Ovary (tissue), 9 donors: ENCODE measurements around the gene OMG. TPM values are rescaled to one million over a fixed set of nuclear protein-coding genes. Genes with fewer than 3 reads are reported as not detected.

Experiments used
- DNase-seq, 5 donors: peaks; one replicate each; pipeline ENCODE4 v3.0.0-alpha.2; 2019 to 2020
- H3K27ac ChIP-seq, 2 donors: fragments of 200-600 bp; one replicate each; pipeline versions ENCODE4 v1.5.1 to v1.8.0; 2019 to 2022
- H3K27me3 ChIP-seq: fragments of 200-600 bp; one replicate; pipeline ENCODE4 v1.8.0; 2022
- H3K36me3 ChIP-seq: fragments of 200-600 bp; sonication (generic); one replicate; pipeline ENCODE4 v1.5.1; 2019
- H3K4me1 ChIP-seq: one replicate; pipeline ENCODE4 v1.8.1; 2013; ENCODE audit warnings: mild to moderate bottlenecking, moderate library complexity; ENCODE audit not compliant: insufficient read depth
- H3K4me3 ChIP-seq: fragments of 200-600 bp; sonication (generic); one replicate; pipeline ENCODE4 v1.5.1; 2017
- H3K9me3 ChIP-seq, 2 donors: fragments of 200-600 bp in 1 of 2; sonication (generic) in 1 of 2; one replicate each; pipeline versions ENCODE4 v1.5.1 to v1.8.1; 2013 to 2019; ENCODE audit warnings: mild to moderate bottlenecking in 1 of 2, moderate library complexity in 1 of 2
- EP300 ChIP-seq: sonication (generic); formaldehyde crosslinking; IDR thresholded peaks from one replicate; pipeline ENCODE4 v1.6.1; 2017; ENCODE audit warnings: antibody characterized with exemption
- POLR2A ChIP-seq: fragments of 450-650 bp; IDR thresholded peaks from one replicate; pipeline ENCODE4 v1.6.1; 2017; ENCODE audit warnings: antibody characterized with exemption, mild to moderate bottlenecking, moderate library complexity
- WGBS, 3 donors: extraction: QIAGEN DNeasy Blood & Tissue Kit in 1 of 3; methylation state at CpG; one replicate each; pipeline versions ENCODE4 v1.1.5 to v1.1.7; 2013 to 2017; 5-methylcytosine and 5-hydroxymethylcytosine counted together
- intact Hi-C, 4 donors: fragments of 100-400 bp; cut with DNase I; formaldehyde crosslinking; loops; one replicate each; pipeline versions ENCODE4 v1.11.0 to v1.15.1; 2022 to 2023
- polyA plus RNA-seq, 2 donors: library from polyadenylated mRNA; stranded (reverse); fragments of 200-250 nt in 1 of 2; fragments of 350-450 nt in 1 of 2; fragmentation: Illumina TruSeq in 1 of 2; extraction: RNeasy Lipid Tissue Mini Kit (QIAGEN cat#74804) in 1 of 2; gene quantifications; one replicate each; pipeline ENCODE4 v1.2.3, GENCODE V29; 2013 to 2014
- total RNA-seq, 7 donors: library from RNA; depleted of rRNA in 2 of 7; stranded (reverse); fragments of >200 nt in 2 of 7; fragmentation: NEBNext Ultra II Directional in 3 of 7; extraction: Animal tissue kit (Norgen Biotek cat#: 25700) in 3 of 7; gene quantifications; one replicate each; pipeline versions ENCODE4 v1.1.0 to v1.2.4, GENCODE V29; 2016 to 2023
- TF ChIP-seq, protein P1 (sequence below), 3 donors: fragments of 450-650 bp in 2 of 3; fragments of 200-600 bp in 1 of 3; IDR thresholded peaks; one replicate each; pipeline versions ENCODE4 v1.5.1 to v1.8.0; 2016 to 2022; ENCODE audit warnings: antibody characterized with exemption in 3 of 3, mild to moderate bottlenecking in 1 of 3
- donor health status: DM: no; HTN: no; CAD: no; lungs with moderate emphysema.
- donor health status: DM: no; HTN: no; CAD: no.
- donor health status: Bipolar disorder and iron deficiency.
- donor health status: DM: yes; HTN: yes; CAD: no.
- donor health status: DM: no; HTN: no; CAD: no.
- donor health status: DM: yes; HTN: yes; CAD: no.

OMG gene
- total and polyA plus RNA-seq, 9 donors = 0.28 to 2.2 (median 1.5) TPM; not detected in 5

DNA sequence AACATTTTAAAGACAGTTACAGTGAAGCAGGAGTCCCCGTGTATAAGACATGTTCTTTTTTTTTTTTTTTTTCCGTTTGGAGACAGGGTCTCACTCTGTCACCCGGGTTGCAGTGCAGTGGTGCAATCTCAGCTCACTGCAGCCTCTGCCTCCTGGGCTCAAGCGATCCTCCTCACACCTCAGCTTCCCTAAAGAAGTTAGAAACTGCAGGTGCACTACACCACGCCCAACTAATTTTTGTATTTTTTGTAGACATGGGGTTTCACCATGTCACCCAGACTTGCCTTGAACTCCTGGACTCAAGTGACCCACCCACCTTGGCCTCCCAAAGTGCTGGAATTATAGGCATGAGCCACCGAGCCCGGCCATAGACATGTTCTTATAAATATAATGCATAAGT is 13.8 kb upstream of the OMG start:
- Histone ChIP-seq H3K36me3 (no peaks in the 10 kb centered on the region), H3K27me3 (no peaks in the 10 kb centered on the region), H3K27ac (no peak overlapping the region), H3K4me1 (no peaks in the 10 kb centered on the region), H3K9me3 (no peaks in the 10 kb centered on the region), H3K4me3 (no peak overlapping the region)
- 82 to 88% (median 87%) methylated on average over 7 of the region's 7 CpGs for WGBS, 3 donors
- TF ChIP-seq EP300 (no peak), POLR2A (no peak)
- TF ChIP-seq, protein P1, sequence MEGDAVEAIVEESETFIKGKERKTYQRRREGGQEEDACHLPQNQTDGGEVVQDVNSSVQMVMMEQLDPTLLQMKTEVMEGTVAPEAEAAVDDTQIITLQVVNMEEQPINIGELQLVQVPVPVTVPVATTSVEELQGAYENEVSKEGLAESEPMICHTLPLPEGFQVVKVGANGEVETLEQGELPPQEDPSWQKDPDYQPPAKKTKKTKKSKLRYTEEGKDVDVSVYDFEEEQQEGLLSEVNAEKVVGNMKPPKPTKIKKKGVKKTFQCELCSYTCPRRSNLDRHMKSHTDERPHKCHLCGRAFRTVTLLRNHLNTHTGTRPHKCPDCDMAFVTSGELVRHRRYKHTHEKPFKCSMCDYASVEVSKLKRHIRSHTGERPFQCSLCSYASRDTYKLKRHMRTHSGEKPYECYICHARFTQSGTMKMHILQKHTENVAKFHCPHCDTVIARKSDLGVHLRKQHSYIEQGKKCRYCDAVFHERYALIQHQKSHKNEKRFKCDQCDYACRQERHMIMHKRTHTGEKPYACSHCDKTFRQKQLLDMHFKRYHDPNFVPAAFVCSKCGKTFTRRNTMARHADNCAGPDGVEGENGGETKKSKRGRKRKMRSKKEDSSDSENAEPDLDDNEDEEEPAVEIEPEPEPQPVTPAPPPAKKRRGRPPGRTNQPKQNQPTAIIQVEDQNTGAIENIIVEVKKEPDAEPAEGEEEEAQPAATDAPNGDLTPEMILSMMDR (IDR thresholded peaks at IDR 0.05) = no peak
- intact Hi-C loops = no loop called here
- DNase-seq = no peak

DNA sequence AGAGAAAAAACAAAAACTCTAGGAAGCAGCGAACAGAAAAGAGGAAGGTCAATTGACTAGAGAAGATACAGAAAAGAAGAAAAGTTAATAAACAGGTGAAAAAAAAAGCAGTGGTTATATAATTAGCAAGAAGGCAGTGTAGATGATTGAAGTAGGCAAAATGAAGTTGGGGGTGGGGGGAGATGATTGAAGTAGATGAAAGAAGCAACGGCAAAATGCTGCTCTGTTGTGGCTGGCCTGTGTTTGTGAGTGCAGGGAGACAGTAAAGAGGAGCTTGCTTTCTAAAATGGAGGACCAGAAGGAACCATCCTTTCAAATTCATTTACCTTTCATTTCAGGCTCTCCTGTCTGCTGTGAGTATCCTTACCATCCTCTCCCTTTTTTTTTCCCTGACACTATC is 13.2 kb upstream of the OMG start:
- TF ChIP-seq EP300 = no peak
- TF ChIP-seq POLR2A = no peak
- TF ChIP-seq, protein P1 (IDR thresholded peaks at IDR 0.05) = no peak
- H3K9me3 ChIP-seq = no peaks in the 10 kb centered on the region
- DNase-seq = no peak
- 44 to 89% (median 67%) methylated on average over 2 of the region's 2 CpGs for WGBS, 3 donors
- H3K36me3 ChIP-seq = no peaks in the 10 kb centered on the region
- no peak overlapping the region for H3K27ac ChIP-seq
- intact Hi-C loops = no loop called here
- H3K27me3 ChIP-seq = no peaks in the 10 kb centered on the region
- H3K4me3 ChIP-seq = no peak overlapping the region
- H3K4me1 ChIP-seq = no peaks in the 10 kb centered on the region

DNA sequence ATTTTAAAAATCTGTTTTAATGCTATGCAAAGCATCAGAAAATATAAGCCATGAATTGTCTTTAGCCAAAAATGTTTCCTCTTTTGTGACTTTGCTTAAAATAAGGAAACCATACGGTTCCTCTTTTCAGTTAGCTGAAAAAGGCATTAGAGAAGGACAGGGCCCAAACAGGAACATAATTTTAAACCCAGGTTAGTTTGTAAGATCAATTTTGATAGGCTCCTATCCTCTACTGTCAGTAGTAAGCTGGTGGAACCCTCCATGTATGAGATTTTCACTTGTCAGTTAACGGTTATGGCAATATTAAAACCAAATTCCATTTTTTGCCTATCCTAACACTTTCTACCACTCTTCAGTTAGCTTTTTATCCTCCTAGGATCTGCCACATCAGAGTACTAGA is 12.5 kb upstream of the OMG start:
- Histone ChIP-seq H3K9me3 (no peaks in the 10 kb centered on the region), H3K4me3 (no peak overlapping the region), H3K27ac (no peak overlapping the region), H3K4me1 (no peaks in the 10 kb centered on the region), H3K36me3 (no peaks in the 10 kb centered on the region), H3K27me3 (no peaks in the 10 kb centered on the region)
- DNase-seq = no peak
- intact Hi-C loops = no loop called here
- no peak for TF ChIP-seq EP300
- TF ChIP-seq POLR2A = no peak
- TF ChIP-seq, protein P1 (IDR thresholded peaks at IDR 0.05) = no peak
- WGBS, 3 donors = 93 to 95% (median 94%) methylated on average over 2 of the region's 2 CpGs

DNA sequence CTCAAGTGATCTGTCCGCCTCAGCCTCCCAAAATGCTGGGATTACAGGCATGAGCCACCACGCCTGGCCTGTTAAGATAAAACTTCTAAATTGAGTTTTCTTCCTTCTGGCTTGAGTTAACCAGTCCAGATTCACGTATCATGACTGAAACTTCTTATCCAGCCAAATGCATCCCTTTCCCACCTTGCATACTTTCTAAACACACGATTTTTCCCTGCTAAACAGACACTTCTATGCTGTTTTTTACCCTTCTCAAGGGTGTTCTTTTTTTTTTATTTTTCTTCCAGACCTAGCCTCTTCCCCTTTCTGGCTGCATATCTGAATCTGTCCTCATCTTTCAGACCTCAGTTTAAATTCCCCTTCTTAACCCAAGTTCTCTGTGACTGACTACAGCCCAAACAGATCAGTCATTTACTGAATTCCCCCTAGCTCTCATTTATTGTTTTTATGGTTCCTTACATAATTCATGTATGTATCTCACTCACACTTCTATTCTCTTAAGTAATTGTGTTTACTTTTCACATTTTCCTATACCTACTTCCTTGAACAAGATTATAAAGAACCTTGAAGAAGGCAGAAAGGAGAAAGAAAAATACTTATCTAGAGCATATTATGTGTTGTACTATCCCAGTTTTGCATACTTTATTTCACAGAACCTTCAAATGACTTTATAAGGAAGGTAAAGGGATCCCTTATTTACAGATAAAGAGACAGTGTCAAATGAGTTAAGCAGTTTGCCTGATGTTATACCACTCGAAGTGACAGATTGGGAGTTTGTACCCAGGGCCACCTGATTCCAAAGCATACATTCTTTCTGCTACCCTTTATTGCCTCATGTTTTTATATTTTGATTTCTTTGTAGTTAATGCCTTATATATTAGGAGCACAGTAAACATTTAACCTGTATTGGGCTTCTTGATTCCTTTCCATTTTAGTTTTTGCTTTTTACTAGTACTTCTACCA is 11.6 kb upstream of the OMG start:
- WGBS, 3 donors = 79 to 85% (median 81%) methylated on average over 5 of the region's 5 CpGs
- H3K4me1 ChIP-seq = no peaks in the 10 kb centered on the region
- H3K27ac ChIP-seq = no peak overlapping the region
- intact Hi-C loops = no loop called here
- DNase-seq = no peak
- no peaks in the 10 kb centered on the region for H3K36me3 ChIP-seq
- H3K4me3 ChIP-seq = no peak overlapping the region
- H3K27me3 ChIP-seq = no peaks in the 10 kb centered on the region
- no peaks in the 10 kb centered on the region for H3K9me3 ChIP-seq
- no peak for TF ChIP-seq POLR2A
- TF ChIP-seq, protein P1 (IDR thresholded peaks at IDR 0.05) = no peak
- no peak for TF ChIP-seq EP300
